PC-3 (cell line): Measurements from ENCODE around the gene PNLIPRP3. TPM values are rescaled to one million over a fixed set of nuclear protein-coding genes. Genes with fewer than 3 reads are reported as not detected.
A peak's percentile ranks its signal among the peaks of the same experiment; 100 is the strongest.
"Not testable (repeated sequence)": the region's sequence is repeated elsewhere in the genome, so short reads cannot be mapped to it uniquely, and the experiment has no call there.

ENCODE experiments used
- ATAC-seq: fragments of 200-7000 bp; cut with Tn5 transposase; 2 replicates; pipeline ENCODE4 v1.9.1; 2020; ENCODE audit warnings: mild to moderate bottlenecking, moderate library complexity
- BruUV-seq: library from RNA; stranded (reverse); fragments of 400-500 nt; replicated peaks from 2 replicates; lab custom pipeline; 2021; lab: Mats Ljungman, UMichigan
- CTCF ChIA-PET: fragments of 300-600 bp; sonication (Branson Sonifier 250); formaldehyde crosslinking; loops from one replicate; lab custom pipeline; 2022; ENCODE audit warnings: antibody characterized with exemption; lab: Charles Lee
- POLR2A ChIA-PET: fragments of 300-600 bp; sonication (Branson Sonifier 250); formaldehyde crosslinking; loops from one replicate; lab custom pipeline; 2022; ENCODE audit warnings: antibody characterized with exemption; ENCODE audit not compliant: unreplicated experiment; lab: Charles Lee
- DNase-seq: peaks from one replicate; pipeline ENCODE4 v3.0.0-alpha.2; 2015
- H2AFZ ChIP-seq: fragments of 300-600 bp; sonication (generic); 2 replicates; pipeline ENCODE4 v1.6.0; 2016; ENCODE audit warnings: antibody characterized with exemption, low read length
- H3F3A ChIP-seq: fragments of 300-600 bp; sonication (generic); one replicate; pipeline ENCODE4 v1.6.0; 2017; ENCODE audit warnings: antibody characterized with exemption, low read length, control low read depth, mild to moderate bottlenecking; ENCODE audit not compliant: unreplicated experiment
- H3K27ac ChIP-seq: fragments of 300-600 bp; sonication (generic); 2 replicates; pipeline ENCODE4 v1.5.1; 2016; ENCODE audit warnings: mild to moderate bottlenecking, low read length
- H3K27me3 ChIP-seq: fragments of 300-600 bp; sonication (generic); 2 replicates; pipeline ENCODE4 v1.6.1; 2016; ENCODE audit warnings: low read length, mixed read lengths
- H3K36me3 ChIP-seq: fragments of 300-600 bp; sonication (generic); 2 replicates; pipeline ENCODE4 v1.6.1; 2016; ENCODE audit warnings: low read depth, mixed run types, low read length, mixed read lengths
- H3K4me1 ChIP-seq: fragments of 300-600 bp; sonication (generic); 2 replicates; pipeline ENCODE4 v1.5.1; 2016; ENCODE audit warnings: low read length; ENCODE audit not compliant: insufficient read depth
- H3K4me2 ChIP-seq: fragments of 300-600 bp; sonication (generic); 2 replicates; pipeline ENCODE4 v1.6.0; 2016; ENCODE audit warnings: low read length
- H3K4me3 ChIP-seq: fragments of 300-600 bp; sonication (generic); 2 replicates; pipeline ENCODE4 v1.5.1; 2016; ENCODE audit warnings: mild to moderate bottlenecking, low read length, mixed read lengths
- H3K79me2 ChIP-seq: fragments of 300-600 bp; sonication (generic); 2 replicates; pipeline ENCODE4 v1.6.1; 2017; ENCODE audit warnings: low read length, mixed read lengths
- H3K9ac ChIP-seq: fragments of 300-600 bp; sonication (generic); 2 replicates; pipeline ENCODE4 v1.6.0; 2016; ENCODE audit warnings: mild to moderate bottlenecking, low read length
- H3K9me2 ChIP-seq: fragments of 300-600 bp; sonication (generic); replicated peaks from 2 replicates; pipeline ENCODE4 v1.6.1; 2016; ENCODE audit warnings: mixed run types, low read length, mixed read lengths
- H3K9me3 ChIP-seq: fragments of 300-600 bp; sonication (generic); 2 replicates; pipeline ENCODE4 v1.6.1; 2016; ENCODE audit warnings: low read length, mixed read lengths
- H4K20me1 ChIP-seq: fragments of 300-600 bp; sonication (generic); 2 replicates; pipeline ENCODE4 v1.6.1; 2016; ENCODE audit warnings: low read length, mixed read lengths
- EZH2 ChIP-seq: fragments of 300-600 bp; sonication (generic); IDR thresholded peaks from one replicate; pipeline ENCODE4 v1.6.1; 2017; ENCODE audit warnings: antibody characterized with exemption, mild to moderate bottlenecking, low read length; ENCODE audit not compliant: unreplicated experiment
- EZH2phosphoT487 ChIP-seq: fragments of 300-600 bp; sonication (generic); IDR thresholded peaks from 2 replicates; pipeline ENCODE4 v1.6.1; 2018; ENCODE audit warnings: mild to moderate bottlenecking, antibody characterized with exemption, low read length, borderline replicate concordance
- intact Hi-C: fragments of 100-400 bp; cut with micrococcal nuclease; formaldehyde crosslinking; loops from 2 replicates; pipeline ENCODE4 v1.9.0; 2023
- total RNA-seq: library from RNA; depleted of rRNA; stranded (reverse); fragments of >200 nt; gene quantifications from 2 replicates; pipeline ENCODE4 v1.2.3, GENCODE V29; 2014
- TF ChIP-seq, protein P1 (sequence below): fragments of 300-600 bp; sonication (generic); conservative IDR thresholded peaks from 2 replicates; pipeline ENCODE4 v1.5.1; 2017; ENCODE audit warnings: antibody characterized with exemption, low read depth, mild to moderate bottlenecking, low read length

Gene PNLIPRP3
- total RNA-seq, 1 experiment from 2014 or later, result not detected

- BruUV-seq, result no TSS peak
- no peaks in the 10 kb centered on the region for H3K36me3 ChIP-seq
Measured at GRCh38 chr10:116385994-116386809, 41.4 kb upstream of the PNLIPRP3 start.

DNA sequence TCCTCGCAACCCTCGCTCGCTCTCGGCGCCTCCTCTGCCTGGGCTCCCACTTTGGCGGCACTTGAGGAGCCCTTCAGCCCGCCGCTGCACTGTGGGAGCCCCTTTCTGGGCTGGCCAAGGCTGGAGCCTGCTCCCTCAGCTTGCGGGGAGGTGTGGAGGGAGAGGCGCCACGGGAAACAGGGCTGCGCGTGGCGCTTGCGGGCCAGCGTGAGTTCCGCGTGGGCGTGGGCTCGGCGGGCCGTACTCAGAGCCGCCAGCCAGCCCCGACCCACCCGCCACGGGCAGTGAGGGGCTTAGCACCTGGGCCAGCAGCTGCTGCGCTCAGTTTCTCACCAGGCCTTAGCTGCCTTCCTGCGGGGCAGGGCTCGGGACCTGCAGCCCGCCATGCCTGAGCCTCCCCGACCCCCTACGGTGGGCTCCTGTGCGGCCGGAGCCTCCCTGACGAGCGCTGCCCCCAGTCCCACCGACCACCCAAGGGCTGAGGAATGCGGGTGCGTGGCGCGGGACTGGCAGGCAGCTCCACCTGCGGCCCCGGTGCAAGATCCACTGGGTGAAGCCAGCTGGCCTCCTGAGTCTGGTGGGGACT is 34.3 kb upstream of the PNLIPRP3 start:
- H3K36me3 ChIP-seq, H3K79me2 ChIP-seq, H3K9ac ChIP-seq, H3K27ac ChIP-seq, DNase-seq, POLR2A ChIA-PET, H3K4me2 ChIP-seq, H3K9me2 ChIP-seq, BruUV-seq, intact Hi-C loops, H4K20me1 ChIP-seq, CTCF ChIA-PET, H3K27me3 ChIP-seq, ATAC-seq, H3K4me1 ChIP-seq, H3K4me3 ChIP-seq, H3K9me3 ChIP-seq, H3F3A ChIP-seq, H2AFZ ChIP-seq: not testable (repeated sequence)

More at GRCh38 chr10:116385994-116386809, 41.4 kb upstream of the PNLIPRP3 start:
- H2AFZ ChIP-seq, result no peak overlapping the region
- CTCF ChIA-PET, result no interaction called here
- ATAC-seq (no peak), DNase-seq (peak; percentile 50)
- POLR2A ChIA-PET, result no interaction called here
- TF ChIP-seq, protein P1, sequence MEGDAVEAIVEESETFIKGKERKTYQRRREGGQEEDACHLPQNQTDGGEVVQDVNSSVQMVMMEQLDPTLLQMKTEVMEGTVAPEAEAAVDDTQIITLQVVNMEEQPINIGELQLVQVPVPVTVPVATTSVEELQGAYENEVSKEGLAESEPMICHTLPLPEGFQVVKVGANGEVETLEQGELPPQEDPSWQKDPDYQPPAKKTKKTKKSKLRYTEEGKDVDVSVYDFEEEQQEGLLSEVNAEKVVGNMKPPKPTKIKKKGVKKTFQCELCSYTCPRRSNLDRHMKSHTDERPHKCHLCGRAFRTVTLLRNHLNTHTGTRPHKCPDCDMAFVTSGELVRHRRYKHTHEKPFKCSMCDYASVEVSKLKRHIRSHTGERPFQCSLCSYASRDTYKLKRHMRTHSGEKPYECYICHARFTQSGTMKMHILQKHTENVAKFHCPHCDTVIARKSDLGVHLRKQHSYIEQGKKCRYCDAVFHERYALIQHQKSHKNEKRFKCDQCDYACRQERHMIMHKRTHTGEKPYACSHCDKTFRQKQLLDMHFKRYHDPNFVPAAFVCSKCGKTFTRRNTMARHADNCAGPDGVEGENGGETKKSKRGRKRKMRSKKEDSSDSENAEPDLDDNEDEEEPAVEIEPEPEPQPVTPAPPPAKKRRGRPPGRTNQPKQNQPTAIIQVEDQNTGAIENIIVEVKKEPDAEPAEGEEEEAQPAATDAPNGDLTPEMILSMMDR, result peak; percentile 54
- TF ChIP-seq EZH2, result no peak
- TF ChIP-seq EZH2phosphoT487, result no peak
- H3K9me3 ChIP-seq, result no peaks in the 10 kb centered on the region
- H3K4me2 ChIP-seq, result no peak overlapping the region
- peaks cover 10% of the 10 kb centered on the region; the same call in 1 of the 2 replicates for H3K27me3 ChIP-seq
- intact Hi-C loops, result loop anchor here (2.0 to 5.0 kb wide), 2 partner anchors 679 to 1031 kb away; no protein-coding TSS in a partner anchor
- H3K9me2 ChIP-seq, result no peaks in the 10 kb centered on the region
- H3K9ac ChIP-seq, result no peak overlapping the region
- no peaks in the 10 kb centered on the region for H3K4me1 ChIP-seq
- no peaks in the 10 kb centered on the region for H4K20me1 ChIP-seq
- no peaks in the 10 kb centered on the region for H3F3A ChIP-seq
- no peaks in the 10 kb centered on the region for H3K79me2 ChIP-seq
- H3K27ac ChIP-seq, result no peak overlapping the region
- H3K4me3 ChIP-seq, result no peak overlapping the region

DNA sequence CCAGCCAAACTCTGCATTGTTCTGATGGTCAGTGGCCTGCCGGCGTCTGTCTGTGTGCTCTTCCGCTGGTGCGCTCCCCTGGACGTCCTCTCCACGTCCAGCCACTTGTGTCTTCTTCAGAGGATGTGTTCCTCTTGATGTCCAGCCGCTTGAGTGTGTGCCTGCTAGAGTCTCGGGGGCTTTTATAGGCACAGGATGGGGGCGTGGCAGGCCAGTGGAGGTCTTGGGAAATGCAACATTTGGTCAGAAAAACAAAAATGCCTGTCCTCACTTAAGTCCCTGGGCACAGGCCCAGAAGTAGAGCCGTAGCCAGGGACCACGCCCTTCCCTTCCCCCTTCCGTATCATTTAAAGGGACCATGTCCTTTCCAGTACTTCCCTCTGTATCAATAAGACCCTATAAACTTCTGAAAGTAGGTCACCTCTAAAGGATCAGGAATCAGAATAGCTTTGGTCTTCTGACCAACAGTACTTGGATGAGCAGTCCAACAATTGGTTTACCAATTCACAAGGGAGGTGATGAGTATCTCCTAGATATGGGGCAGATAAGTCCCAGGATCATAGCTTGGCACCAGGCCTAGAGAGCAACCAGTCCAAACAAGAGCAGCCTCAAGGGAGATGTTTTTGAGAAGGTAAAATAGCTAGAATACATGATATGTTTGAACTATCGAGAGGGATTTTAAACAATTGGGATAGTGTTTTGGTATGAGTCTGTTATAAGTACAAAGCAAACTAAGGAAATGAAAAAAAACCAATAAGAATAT is 32.2 kb upstream of the PNLIPRP3 start:
- no peak overlapping the region for H3K27ac ChIP-seq
- no peaks in the 10 kb centered on the region for H3K36me3 ChIP-seq
- no peaks in the 10 kb centered on the region for H3K4me1 ChIP-seq
- ATAC-seq, result no peak
- H3K9me3 ChIP-seq, result no peaks in the 10 kb centered on the region
- H3K4me2 ChIP-seq, result no peak overlapping the region
- DNase-seq, result no peak
- CTCF ChIA-PET, result no interaction called here
- H3K9me2 ChIP-seq, result no peaks in the 10 kb centered on the region
- no peaks in the 10 kb centered on the region for H3K79me2 ChIP-seq
- no peaks in the 10 kb centered on the region for H3F3A ChIP-seq
- POLR2A ChIA-PET, result no interaction called here
- no peak overlapping the region for H3K9ac ChIP-seq
- no TSS peak for BruUV-seq
- intact Hi-C loops, result no loop called here
- H3K4me3 ChIP-seq, result no peak overlapping the region
- TF ChIP-seq EZH2 (no peak), EZH2phosphoT487 (no peak)
- TF ChIP-seq, protein P1, result no peak
- H3K27me3 ChIP-seq, result no peaks in the 10 kb centered on the region
- H2AFZ ChIP-seq, result no peak overlapping the region
- no peaks in the 10 kb centered on the region for H4K20me1 ChIP-seq
